Neural cell (in vitro differentiated cells): ENCODE results near the gene CASZ1.

Source experiments
- EP300 ChIP-seq: fragments of 450-650 bp; conservative IDR thresholded peaks from 2 replicates; pipeline ENCODE4 v1.6.1; 2014; ENCODE audit warnings: antibody characterized with exemption, mild to moderate bottlenecking, moderate library complexity; ENCODE audit not compliant: poor library complexity, severe bottlenecking
- EZH2 ChIP-seq: fragments of 200-600, 300-800 bp; shearing (Covaris generic), sonication (generic); IDR thresholded peaks from 2 replicates; pipeline ENCODE4 v1.6.1; 2014; ENCODE audit warnings: antibody characterized with exemption, low read length, borderline replicate concordance, mild to moderate bottlenecking; ENCODE audit not compliant: insufficient read depth, poor library complexity, severe bottlenecking
- MXI1 ChIP-seq: fragments of 450-650 bp; conservative IDR thresholded peaks from 2 replicates; pipeline ENCODE4 v1.6.1; 2014; ENCODE audit warnings: antibody characterized with exemption, mild to moderate bottlenecking; ENCODE audit not compliant: poor library complexity, severe bottlenecking
- POLR2AphosphoS5 ChIP-seq: IDR thresholded peaks from 2 replicates; pipeline ENCODE4 v1.6.1; 2012
- RAD21 ChIP-seq: fragments of 450-650 bp; conservative IDR thresholded peaks from 2 replicates; pipeline ENCODE4 v1.6.1; 2014; ENCODE audit warnings: antibody characterized with exemption, mild to moderate bottlenecking, moderate library complexity
- REST ChIP-seq: IDR thresholded peaks from 2 replicates; pipeline ENCODE4 v1.6.1; 2012; ENCODE audit warnings: borderline replicate concordance
- SMC3 ChIP-seq: fragments of 450-650 bp; conservative IDR thresholded peaks from 2 replicates; pipeline ENCODE4 v1.6.1; 2014; ENCODE audit warnings: antibody characterized with exemption, mild to moderate bottlenecking, moderate library complexity; ENCODE audit not compliant: poor library complexity
- TAF1 ChIP-seq: IDR thresholded peaks from 2 replicates; pipeline ENCODE4 v1.6.1; 2012; ENCODE audit warnings: low read depth
- TF ChIP-seq, protein P1 (sequence below): fragments of 450-650 bp; IDR thresholded peaks from 2 replicates; pipeline ENCODE4 v1.5.1; 2014; ENCODE audit warnings: antibody characterized with exemption, mild to moderate bottlenecking, moderate library complexity; ENCODE audit not compliant: poor library complexity, severe bottlenecking

GRCh38 chr1:10667861-10668761 lies 128.3 kb downstream of the CASZ1 start:
- TF ChIP-seq EP300 (no peak), POLR2AphosphoS5 (no peak), TAF1 (no peak), EZH2 (no peak), REST (no peak), SMC3 (no peak), RAD21 (no peak), MXI1 (no peak)
- TF ChIP-seq, protein P1, sequence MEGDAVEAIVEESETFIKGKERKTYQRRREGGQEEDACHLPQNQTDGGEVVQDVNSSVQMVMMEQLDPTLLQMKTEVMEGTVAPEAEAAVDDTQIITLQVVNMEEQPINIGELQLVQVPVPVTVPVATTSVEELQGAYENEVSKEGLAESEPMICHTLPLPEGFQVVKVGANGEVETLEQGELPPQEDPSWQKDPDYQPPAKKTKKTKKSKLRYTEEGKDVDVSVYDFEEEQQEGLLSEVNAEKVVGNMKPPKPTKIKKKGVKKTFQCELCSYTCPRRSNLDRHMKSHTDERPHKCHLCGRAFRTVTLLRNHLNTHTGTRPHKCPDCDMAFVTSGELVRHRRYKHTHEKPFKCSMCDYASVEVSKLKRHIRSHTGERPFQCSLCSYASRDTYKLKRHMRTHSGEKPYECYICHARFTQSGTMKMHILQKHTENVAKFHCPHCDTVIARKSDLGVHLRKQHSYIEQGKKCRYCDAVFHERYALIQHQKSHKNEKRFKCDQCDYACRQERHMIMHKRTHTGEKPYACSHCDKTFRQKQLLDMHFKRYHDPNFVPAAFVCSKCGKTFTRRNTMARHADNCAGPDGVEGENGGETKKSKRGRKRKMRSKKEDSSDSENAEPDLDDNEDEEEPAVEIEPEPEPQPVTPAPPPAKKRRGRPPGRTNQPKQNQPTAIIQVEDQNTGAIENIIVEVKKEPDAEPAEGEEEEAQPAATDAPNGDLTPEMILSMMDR: no peak
